MM.1S (cell line): ENCODE measurements around the gene VPS72.
"Not testable (repeated sequence)": the region's sequence is repeated elsewhere in the genome, so short reads cannot be mapped to it uniquely, and the experiment has no call there.

Source experiments
- DNase-seq: peaks from one replicate; pipeline ENCODE4 v3.0.0-alpha.2; 2015
- H2AFZ ChIP-seq: fragments of 300-600 bp; sonication (generic); 2 replicates; pipeline ENCODE4 v1.6.0; 2016; ENCODE audit warnings: antibody characterized with exemption, low read length
- H3F3A ChIP-seq: fragments of 300-600 bp; sonication (generic); 2 replicates; pipeline ENCODE4 v1.6.1; 2016; ENCODE audit warnings: mild to moderate bottlenecking, antibody characterized with exemption, low read length, moderate library complexity, mixed read lengths; ENCODE audit not compliant: insufficient read depth
- H3K27ac ChIP-seq: fragments of 300-600 bp; sonication (generic); 2 replicates; pipeline ENCODE4 v1.5.1; 2016; ENCODE audit warnings: mild to moderate bottlenecking, low read length
- H3K27me3 ChIP-seq: fragments of 300-600 bp; sonication (generic); replicated peaks from 2 replicates; pipeline ENCODE4 v1.6.0; 2016; ENCODE audit warnings: low read length; ENCODE audit not compliant: insufficient read depth
- H3K36me3 ChIP-seq: fragments of 300-600 bp; sonication (generic); replicated peaks from 2 replicates; pipeline ENCODE4 v1.6.1; 2016; ENCODE audit warnings: mild to moderate bottlenecking, low read length, mixed read lengths; ENCODE audit not compliant: insufficient read depth
- H3K4me1 ChIP-seq: fragments of 300-600 bp; sonication (generic); 2 replicates; pipeline ENCODE4 v1.6.1; 2016; ENCODE audit warnings: low read length, mixed read lengths
- H3K4me2 ChIP-seq: fragments of 300-600 bp; sonication (generic); 2 replicates; pipeline ENCODE4 v1.6.0; 2016; ENCODE audit warnings: low read depth, low read length
- H3K4me3 ChIP-seq: fragments of 300-600 bp; sonication (generic); 2 replicates; pipeline ENCODE4 v1.5.1; 2016; ENCODE audit warnings: low read length, mixed read lengths
- H3K79me2 ChIP-seq: fragments of 300-600 bp; sonication (generic); 2 replicates; pipeline ENCODE4 v1.6.1; 2016; ENCODE audit warnings: mixed run types, low read length, mixed read lengths
- H3K9ac ChIP-seq: fragments of 300-600 bp; sonication (generic); 2 replicates; pipeline ENCODE4 v1.6.1; 2016; ENCODE audit warnings: low read length, mixed read lengths
- H3K9me2 ChIP-seq: fragments of 300-600 bp; sonication (generic); replicated peaks from 2 replicates; pipeline ENCODE4 v1.6.1; 2016; ENCODE audit warnings: mild to moderate bottlenecking, low read length, mixed read lengths; ENCODE audit not compliant: insufficient read depth
- H3K9me3 ChIP-seq: fragments of 300-600 bp; sonication (generic); replicated peaks from 2 replicates; pipeline ENCODE4 v1.6.1; 2016; ENCODE audit warnings: mild to moderate bottlenecking, low read length, mixed read lengths; ENCODE audit not compliant: insufficient read depth
- H4K20me1 ChIP-seq: fragments of 300-600 bp; sonication (generic); 2 replicates; pipeline ENCODE4 v1.6.1; 2016; ENCODE audit warnings: mild to moderate bottlenecking, low read length, moderate library complexity, mixed read lengths; ENCODE audit not compliant: insufficient read depth
- EZH2 ChIP-seq: fragments of 300-600 bp; sonication (generic); optimal IDR thresholded peaks from 2 replicates; pipeline ENCODE3; 2017; ENCODE audit warnings: low read depth, mild to moderate bottlenecking, antibody characterized with exemption, low read length, mixed read lengths
- EZH2phosphoT487 ChIP-seq: fragments of 300-600 bp; sonication (generic); IDR thresholded peaks from 2 replicates; pipeline ENCODE4 v1.6.1; 2018; ENCODE audit warnings: antibody characterized with exemption, low read length
- TF ChIP-seq, protein P1 (sequence below): fragments of 300-600 bp; sonication (generic); IDR thresholded peaks from 2 replicates; pipeline ENCODE4 v1.5.1; 2016; ENCODE audit warnings: antibody characterized with exemption, low read length, mixed read lengths

Gene VPS72

DNA sequence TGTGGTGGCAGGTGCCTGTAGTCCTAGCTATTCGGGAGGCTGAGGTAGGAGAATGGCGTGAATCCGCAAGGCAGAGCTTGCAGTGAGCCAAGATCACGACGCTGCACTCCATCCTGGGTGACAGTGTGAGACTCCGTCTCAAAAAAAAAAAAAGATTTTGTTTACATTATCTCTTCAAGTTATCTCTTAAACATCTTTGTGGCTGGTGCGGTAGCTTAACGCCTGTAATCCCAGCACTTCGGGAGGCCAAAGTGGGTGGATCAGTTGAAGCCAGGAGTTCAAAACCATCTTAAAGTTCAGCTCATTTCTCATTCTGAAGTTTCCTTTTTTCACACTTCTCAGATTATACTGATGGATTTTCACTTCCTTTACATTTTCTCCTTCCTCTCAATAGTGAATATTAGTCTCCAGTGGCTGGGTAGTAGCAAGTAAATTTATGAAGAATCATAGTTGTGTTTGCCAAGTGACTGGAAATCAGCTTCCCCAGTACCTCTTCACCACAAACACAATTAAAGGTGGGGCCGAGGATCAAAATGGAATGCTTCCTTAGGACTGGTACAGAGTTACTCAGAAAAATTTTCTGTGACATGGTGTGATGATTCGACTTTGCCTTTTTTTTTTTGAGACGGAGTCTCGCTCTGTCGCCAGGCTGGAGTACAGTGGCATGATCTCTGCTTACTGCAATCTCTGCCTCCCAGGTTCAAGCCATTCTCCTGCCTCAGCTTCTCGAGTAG is 22.1 kb upstream of the VPS72 start:
- 0 out of 2 replicates have a peak, but pooled peaks cover 2% of the 10 kb centered on the region for H3K36me3 ChIP-seq
- H3K79me2 ChIP-seq, result peaks cover 80% of the 10 kb centered on the region

GRCh38 chr1:151210830-151211229 is 20.8 kb upstream of the VPS72 start:
- no peak overlapping the region for H3K4me3 ChIP-seq
- no peak overlapping the region for H3K4me2 ChIP-seq
- no peak for DNase-seq
- TF ChIP-seq EZH2, result no peak
- TF ChIP-seq EZH2phosphoT487, result no peak
- TF ChIP-seq, protein P1, sequence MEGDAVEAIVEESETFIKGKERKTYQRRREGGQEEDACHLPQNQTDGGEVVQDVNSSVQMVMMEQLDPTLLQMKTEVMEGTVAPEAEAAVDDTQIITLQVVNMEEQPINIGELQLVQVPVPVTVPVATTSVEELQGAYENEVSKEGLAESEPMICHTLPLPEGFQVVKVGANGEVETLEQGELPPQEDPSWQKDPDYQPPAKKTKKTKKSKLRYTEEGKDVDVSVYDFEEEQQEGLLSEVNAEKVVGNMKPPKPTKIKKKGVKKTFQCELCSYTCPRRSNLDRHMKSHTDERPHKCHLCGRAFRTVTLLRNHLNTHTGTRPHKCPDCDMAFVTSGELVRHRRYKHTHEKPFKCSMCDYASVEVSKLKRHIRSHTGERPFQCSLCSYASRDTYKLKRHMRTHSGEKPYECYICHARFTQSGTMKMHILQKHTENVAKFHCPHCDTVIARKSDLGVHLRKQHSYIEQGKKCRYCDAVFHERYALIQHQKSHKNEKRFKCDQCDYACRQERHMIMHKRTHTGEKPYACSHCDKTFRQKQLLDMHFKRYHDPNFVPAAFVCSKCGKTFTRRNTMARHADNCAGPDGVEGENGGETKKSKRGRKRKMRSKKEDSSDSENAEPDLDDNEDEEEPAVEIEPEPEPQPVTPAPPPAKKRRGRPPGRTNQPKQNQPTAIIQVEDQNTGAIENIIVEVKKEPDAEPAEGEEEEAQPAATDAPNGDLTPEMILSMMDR, result no peak
- no peak overlapping the region for H3K27ac ChIP-seq
- H3K36me3 ChIP-seq, result 0 out of 2 replicates have a peak, but pooled peaks cover 8% of the 10 kb centered on the region
- H3K79me2 ChIP-seq, result peaks cover 83% of the 10 kb centered on the region
- H3K9ac ChIP-seq, result no peak overlapping the region
- H4K20me1 ChIP-seq, result 0 out of 2 replicates have a peak, but pooled peaks cover 4% of the 10 kb centered on the region
- H3K27me3 ChIP-seq, result no peaks in the 10 kb centered on the region
- no peaks in the 10 kb centered on the region for H3K4me1 ChIP-seq
- no peaks in the 10 kb centered on the region for H3K9me3 ChIP-seq
- H2AFZ ChIP-seq, result no peak overlapping the region
- H3K9me2 ChIP-seq, result no peaks in the 10 kb centered on the region
- no peaks in the 10 kb centered on the region; the same call in 1 of the 2 replicates for H3F3A ChIP-seq

More for the DNA sequence above, 22.1 kb upstream of the VPS72 start:
- Histone ChIP-seq H3K4me1 (no peaks in the 10 kb centered on the region), H2AFZ (no peak overlapping the region), H3K4me3 (no peak overlapping the region), H3K9me2 (no peaks in the 10 kb centered on the region), H3K9ac (no peak overlapping the region), H3K27ac (no peak overlapping the region), H3K9me3 (no peaks in the 10 kb centered on the region), H3K4me2 (no peak overlapping the region), H4K20me1 (no peaks in the 10 kb centered on the region), H3F3A (no peaks in the 10 kb centered on the region; the same call in 1 of the 2 replicates), H3K27me3 (no peaks in the 10 kb centered on the region)
- no peak for DNase-seq
- no peak for TF ChIP-seq EZH2phosphoT487
- TF ChIP-seq, protein P1, result no peak
- no peak for TF ChIP-seq EZH2

DNA sequence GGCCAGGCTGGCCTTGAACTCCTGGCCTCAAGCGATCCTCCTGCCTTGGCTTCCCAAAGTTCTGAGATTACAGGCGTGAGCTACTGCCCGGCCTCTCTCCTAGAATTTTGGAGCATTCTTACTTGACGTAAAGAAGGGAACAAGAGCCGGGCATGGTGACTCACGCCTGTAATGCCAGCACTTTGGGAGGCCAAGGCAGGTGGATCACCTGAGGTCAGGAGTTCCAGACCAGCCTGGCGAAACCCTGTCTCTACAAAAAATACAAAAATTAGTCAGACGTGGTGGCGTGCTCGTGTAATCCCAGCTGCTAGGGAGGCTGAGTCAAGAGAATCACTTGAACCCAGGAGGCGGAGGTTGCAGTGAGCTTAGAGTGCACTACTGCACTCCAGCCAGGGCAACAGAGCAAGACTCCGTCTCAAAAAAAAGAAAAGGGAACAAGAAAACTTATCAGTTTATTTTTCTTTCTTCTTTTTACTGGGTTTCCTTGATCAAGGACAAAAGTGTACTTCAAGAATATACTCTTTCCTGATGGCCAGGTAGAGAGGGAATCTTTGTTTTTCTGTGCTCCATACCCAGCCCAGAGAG is 15.5 kb upstream of the VPS72 start:
- not testable (repeated sequence) for H3K27ac ChIP-seq, H4K20me1 ChIP-seq, H3K4me3 ChIP-seq, H3K9me3 ChIP-seq, H3K4me2 ChIP-seq, H3K9ac ChIP-seq, H3K4me1 ChIP-seq, H3K27me3 ChIP-seq, H2AFZ ChIP-seq, H3K9me2 ChIP-seq, H3F3A ChIP-seq, DNase-seq
- H3K79me2 ChIP-seq, result peaks cover 86% of the 10 kb centered on the region
- H3K36me3 ChIP-seq, result 0 out of 2 replicates have a peak, but pooled peaks cover 18% of the 10 kb centered on the region
